Left forelimb (tissue), 1 donor: Measurements from ENCODE around the gene HNRNPUL2.
"Not testable (repeated sequence)": the region's sequence is repeated elsewhere in the genome, so short reads cannot be mapped to it uniquely, and the experiment has no call there.

ENCODE experiments used
- DNase-seq: peaks from one replicate; pipeline ENCODE4 v3.0.0-alpha.2; 2018; ENCODE audit warnings: low spot score

HNRNPUL2 gene

GRCh38 chr11:62703921-62704320 lies 23.3 kb downstream of the HNRNPUL2 start:
- not testable (repeated sequence) for DNase-seq

- DNase-seq = no peak
Observed at GRCh38 chr11:62702246-62702645, 25.0 kb downstream of the HNRNPUL2 start.

- peak; percentile 78 for DNase-seq
Observed at GRCh38 chr11:62694455-62695167, 32.6 kb downstream of the HNRNPUL2 start.

- not testable (repeated sequence) for DNase-seq
Observed at GRCh38 chr11:62693624-62694023, 33.6 kb downstream of the HNRNPUL2 start.

GRCh38 chr11:62689421-62690183 lies 37.7 kb downstream of the HNRNPUL2 start, which contains the start of gene LRRN4CL:
TSS of gene LRRN4CL (minus strand) at chr11:62689530. CDS start at chr11:62688508, 1,022 bp downstream.
- peak; percentile 85 for DNase-seq

- DNase-seq = no peak
Observed at GRCh38 chr11:62688491-62688890, 38.8 kb downstream of the HNRNPUL2 start.

GRCh38 chr11:62687508-62688396 lies 39.5 kb downstream of the HNRNPUL2 start:
- DNase-seq = no peak

- no peak for DNase-seq
Observed at GRCh38 chr11:62682518-62682917, 44.7 kb downstream of the HNRNPUL2 start.

- no peak for DNase-seq
Observed at GRCh38 chr11:62680825-62681240, 46.4 kb downstream of the HNRNPUL2 start.

GRCh38 chr11:62678770-62679696 lies 48.2 kb downstream of the HNRNPUL2 start, which contains the start of gene UBXN1:
TSS of gene UBXN1 (minus strand) at chr11:62679073. CDS start at chr11:62678923, 150 bp downstream.
- peak; percentile 97 for DNase-seq

- no peak for DNase-seq
Observed at GRCh38 chr11:62678433-62678769, 48.9 kb downstream of the HNRNPUL2 start.

GRCh38 chr11:62677714-62678113 lies 49.5 kb downstream of the HNRNPUL2 start:
- DNase-seq = no peak

- DNase-seq = no peak
Observed at GRCh38 chr11:62677156-62677555, 50.1 kb downstream of the HNRNPUL2 start.

- DNase-seq = no peak
Observed at GRCh38 chr11:62676698-62677097, 50.6 kb downstream of the HNRNPUL2 start.

- DNase-seq = not testable (repeated sequence)
Observed at GRCh38 chr11:62675415-62675814, 51.8 kb downstream of the HNRNPUL2 start.

GRCh38 chr11:62673196-62673525 lies 54.1 kb downstream of the HNRNPUL2 start:
- no peak for DNase-seq

GRCh38 chr11:62671608-62672389 lies 55.5 kb downstream of the HNRNPUL2 start, which contains the start of the genes LBHD1 and UQCC3:
TSS of gene LBHD1 (minus strand) at chr11:62672267. CDS start at chr11:62670031, 2,236 bp downstream.
TSS of gene UQCC3 (plus strand) at chr11:62671673. CDS start at chr11:62671746, 73 bp downstream.
- DNase-seq = peak; percentile 87

GRCh38 chr11:62671236-62671607 lies 56.0 kb downstream of the HNRNPUL2 start:
- no peak for DNase-seq

- no peak for DNase-seq
Observed at GRCh38 chr11:62669420-62670161, 57.7 kb downstream of the HNRNPUL2 start.
